NAMALWA (cell line): ENCODE data around the gene BATF2.

Experiments
- DNase-seq: peaks from one replicate; pipeline ENCODE4 v3.0.0-alpha.2; 2015; ENCODE audit warnings: low spot score

The BATF2 gene

GRCh38 chr11:64969209-64969608 lies 27.6 kb downstream of the BATF2 start:
- DNase-seq, result no peak

DNA sequence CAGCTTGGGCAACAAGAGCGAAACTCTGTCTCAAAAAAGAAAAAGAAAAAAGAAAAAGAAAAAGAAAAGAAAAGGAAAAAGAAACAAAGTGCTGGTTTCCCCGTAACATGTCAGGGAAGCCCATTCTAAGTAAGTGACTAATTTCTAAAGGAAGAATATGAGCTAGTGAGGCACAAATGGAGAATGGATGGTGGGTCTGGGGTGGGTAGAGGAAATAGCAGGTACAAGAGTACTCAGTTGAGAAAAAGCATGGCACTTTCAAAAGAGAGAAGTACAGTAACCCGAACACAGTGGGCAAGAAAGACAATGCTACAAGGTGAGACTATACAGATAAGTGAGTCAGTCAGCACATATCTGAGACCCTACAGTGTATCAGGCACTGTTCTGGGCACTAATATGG lies 29.4 kb downstream of the BATF2 start:
- no peak for DNase-seq

DNA sequence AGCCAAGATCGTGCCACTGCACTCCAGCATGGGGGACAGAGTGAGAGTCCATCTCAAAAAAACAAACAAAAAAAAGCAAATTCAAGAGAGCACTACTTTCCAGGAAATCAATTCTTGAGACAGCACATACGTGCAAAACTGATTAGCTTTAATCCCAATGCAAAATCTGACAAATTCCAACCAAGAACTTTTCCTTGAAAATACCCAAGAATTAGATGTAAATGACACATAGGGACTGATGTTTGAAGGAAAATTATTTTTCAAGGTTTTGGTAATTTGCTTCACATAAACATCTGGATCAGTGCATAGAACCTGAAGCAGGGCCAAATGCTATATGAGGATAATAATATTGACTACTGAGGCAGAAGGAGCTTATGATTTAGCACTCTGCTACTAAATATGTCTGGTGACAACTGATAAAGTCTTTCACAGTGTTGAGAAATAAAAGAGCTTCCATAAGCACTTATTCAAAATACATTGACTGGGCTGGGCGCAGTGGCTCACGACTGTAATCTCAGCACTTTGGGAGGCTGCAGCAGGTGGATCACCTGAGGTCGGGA lies 33.6 kb downstream of the BATF2 start:
- DNase-seq, result no peak

- no peak for DNase-seq
These were observed 36.1 kb downstream of the BATF2 start for GRCh38 chr11:64960719-64961118.

DNA sequence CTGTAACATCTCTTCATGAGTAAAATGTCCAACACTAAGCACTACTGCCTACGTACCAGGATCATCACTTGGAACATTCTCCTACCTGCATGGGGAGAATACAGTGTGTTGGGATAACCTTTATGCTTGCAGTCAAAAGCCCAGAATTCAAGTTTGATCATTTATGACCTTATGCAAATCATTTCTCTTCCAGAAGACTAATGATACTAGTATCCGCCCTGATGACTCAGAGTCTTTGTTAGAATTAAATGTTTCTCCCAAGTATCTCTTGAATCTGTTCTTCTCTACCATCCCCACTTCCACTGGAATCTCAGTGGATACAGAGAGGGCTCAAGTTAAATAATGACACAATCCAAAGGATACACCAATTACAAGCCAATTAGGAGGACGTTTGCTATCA lies 37.3 kb downstream of the BATF2 start:
- no peak for DNase-seq

DNA sequence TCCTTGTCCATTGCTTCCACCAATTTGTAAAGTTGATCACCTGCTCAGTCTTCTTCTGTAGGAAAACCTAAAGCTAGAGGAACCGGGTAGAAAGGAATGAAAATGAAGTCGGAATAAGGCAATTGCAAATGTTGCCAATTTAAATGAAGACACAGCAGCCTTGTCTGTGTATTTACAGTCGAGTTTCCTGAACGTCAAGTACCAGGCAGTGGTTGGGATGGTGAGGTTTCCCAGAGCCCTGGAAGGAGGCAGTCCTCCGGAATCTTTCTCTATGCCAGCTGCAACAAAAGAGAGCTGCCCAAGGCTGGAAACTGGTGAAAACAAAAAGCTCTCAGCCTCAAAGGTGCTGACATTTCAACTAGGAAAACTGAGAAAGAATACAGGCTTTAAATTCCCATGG lies 42.6 kb downstream of the BATF2 start:
- DNase-seq, result no peak

GRCh38 chr11:64951529-64951928 lies 45.2 kb downstream of the BATF2 start:
- DNase-seq, result no peak

DNA sequence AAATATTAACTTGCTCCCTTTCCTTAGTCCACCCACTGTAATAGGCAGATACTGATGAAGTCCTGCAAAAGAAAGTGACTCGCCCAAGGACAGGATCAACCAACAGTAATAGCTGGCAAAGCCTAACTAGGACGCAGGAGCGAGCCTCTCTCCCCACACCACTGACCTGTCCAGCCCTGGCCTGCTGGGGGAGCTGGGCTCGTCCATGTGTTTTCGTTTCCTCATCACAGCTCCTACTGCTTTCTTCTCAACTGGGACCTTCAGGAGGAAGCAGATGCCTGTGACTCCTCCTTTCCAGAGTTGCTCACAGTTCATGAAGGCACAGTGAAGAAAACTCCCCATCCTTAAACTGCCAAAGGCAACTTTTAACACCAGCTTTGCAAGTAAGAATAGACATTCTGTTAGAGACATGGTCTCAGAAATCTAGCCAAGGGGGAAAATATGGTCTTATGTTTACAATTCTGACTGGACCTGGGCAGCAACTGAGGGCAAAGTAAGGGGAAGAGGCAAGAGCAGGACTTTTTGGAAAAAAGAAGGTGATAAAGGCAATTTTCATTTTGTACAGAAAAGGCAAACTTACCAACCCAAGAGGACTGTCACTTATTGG lies 49.5 kb downstream of the BATF2 start:
- no peak for DNase-seq
